Measurements from ENCODE around the gene MEIOSIN.

Gene MEIOSIN

DNA sequence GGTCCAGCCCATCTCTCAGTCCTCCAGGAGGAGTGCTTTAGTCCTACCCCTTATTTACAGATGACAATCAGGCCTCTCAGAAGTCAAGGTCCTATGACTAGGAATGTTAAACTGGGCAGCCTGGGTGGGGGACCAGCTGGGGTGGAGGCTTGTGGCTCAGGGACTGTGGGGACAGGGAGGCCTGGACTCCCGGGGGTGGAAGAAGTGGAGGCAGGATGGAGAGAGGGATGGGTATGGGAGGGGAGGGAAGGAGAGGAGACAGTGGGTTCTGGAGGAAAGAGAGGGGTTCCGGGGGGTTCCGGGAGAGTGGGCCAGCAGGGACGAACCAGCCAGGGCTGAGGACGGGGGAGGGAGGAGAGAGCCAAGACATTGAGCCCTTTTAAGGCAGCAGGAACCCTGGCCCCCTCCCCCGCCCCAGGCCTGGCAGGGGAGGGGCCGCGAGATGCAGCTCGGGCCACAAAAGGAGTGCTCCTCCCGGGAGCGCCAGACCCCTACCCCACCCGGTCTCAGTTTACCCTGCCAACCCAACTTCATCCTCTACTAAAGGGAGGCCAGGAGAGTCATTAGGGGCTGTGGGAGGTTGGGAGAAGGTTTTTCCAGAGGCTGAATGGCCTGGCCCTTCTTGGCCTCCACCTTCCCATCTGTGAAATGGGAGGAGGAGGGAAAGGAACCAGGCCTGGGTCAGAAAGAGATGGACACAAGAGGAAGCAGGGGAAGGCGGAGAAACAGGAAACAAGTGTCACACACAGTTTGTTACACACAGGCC lies 47.4 kb downstream of the MEIOSIN start:
- Histone ChIP-seq H3K36me3 (ENCODE audit: control insufficient read depth in 2 of 2, insufficient read depth in 2 of 2, low read length in 2 of 2) (peaks cover 12 to 14% of the 10 kb centered on the region in 2 donors), H3K9me3 (ENCODE audit: control insufficient read depth in 2 of 2, low read length in 2 of 2) (no peaks in the 10 kb centered on the region), H3K27me3 (ENCODE audit: control insufficient read depth in 2 of 2, insufficient read depth in 2 of 2, low read length in 2 of 2) (no peaks in the 10 kb centered on the region), H3K4me3 (ENCODE audit: low read length in 2 of 2) (peak overlapping the region in 1 of 2 donors; percentile 45), H3K4me1 (ENCODE audit: control insufficient read depth in 2 of 2, insufficient read depth in 2 of 2, low read length in 2 of 2) (peaks cover 17 to 22% of the 10 kb centered on the region in 2 donors), H3K9ac (ENCODE audit: low read depth in 1 of 2, low read length in 2 of 2) (no peak overlapping the region), H3K27ac (ENCODE audit: low read depth in 2 of 2, low read length in 2 of 2) (peak overlapping the region in 1 of 2 donors; percentile 48)

DNA sequence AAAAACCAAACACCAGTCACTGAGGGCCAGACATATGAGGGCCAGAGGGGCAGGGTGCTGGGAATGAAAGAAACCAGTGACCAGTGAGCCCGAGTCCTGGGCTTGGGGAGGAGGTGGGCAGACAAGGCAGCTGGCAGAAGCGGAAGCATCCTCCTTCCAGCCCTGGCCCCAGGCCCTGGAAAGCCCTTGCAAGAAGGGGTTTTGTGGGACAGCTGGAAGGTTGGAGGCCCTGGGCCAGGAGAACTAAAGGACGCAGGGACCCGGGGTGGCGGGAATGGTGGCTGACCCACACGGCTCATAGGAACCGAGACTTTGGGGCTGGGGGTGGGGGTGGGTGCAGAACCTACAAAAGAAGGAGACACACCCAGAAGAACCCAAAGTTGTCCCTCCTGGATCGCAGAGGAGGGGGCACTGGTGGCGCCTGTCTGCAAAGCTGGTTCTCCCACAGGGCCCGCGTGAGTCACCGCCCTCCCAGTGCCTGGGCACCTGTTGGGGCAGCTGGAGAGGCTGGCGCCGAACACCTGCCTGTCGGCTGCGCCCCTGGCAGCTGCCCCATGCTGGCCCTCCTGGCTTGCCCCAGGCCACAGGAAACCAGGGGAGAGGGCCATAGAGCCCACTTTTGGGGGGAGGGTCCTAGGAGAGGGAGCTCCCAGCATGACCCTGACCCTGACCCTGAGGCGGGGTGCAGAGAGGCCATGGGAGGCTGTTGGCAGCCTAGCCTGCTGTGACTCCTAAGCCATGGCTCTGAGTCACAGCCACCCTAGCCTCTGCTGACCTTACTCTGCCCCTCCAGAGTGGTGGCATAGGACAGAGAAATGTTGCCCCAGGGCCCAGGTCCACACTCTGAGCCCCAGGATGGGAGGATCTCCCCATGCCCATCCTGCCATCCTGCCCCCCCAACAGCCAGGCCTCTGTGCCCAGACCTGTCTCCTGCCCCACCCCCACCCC lies 48.2 kb downstream of the MEIOSIN start:
- peak overlapping the region in 1 of 2 donors; percentile 76 for H3K27ac ChIP-seq (ENCODE audit: low read depth in 2 of 2, low read length in 2 of 2)
- H3K36me3 ChIP-seq (ENCODE audit: control insufficient read depth in 2 of 2, insufficient read depth in 2 of 2, low read length in 2 of 2) = peaks cover 12 to 23% of the 10 kb centered on the region in 2 donors
- H3K27me3 ChIP-seq (ENCODE audit: control insufficient read depth in 2 of 2, insufficient read depth in 2 of 2, low read length in 2 of 2) = no peaks in the 10 kb centered on the region
- H3K4me1 ChIP-seq (ENCODE audit: control insufficient read depth in 2 of 2, insufficient read depth in 2 of 2, low read length in 2 of 2) = peaks cover 17 to 22% of the 10 kb centered on the region in 2 donors
- H3K4me3 ChIP-seq (ENCODE audit: low read length in 2 of 2) = peak overlapping the region; percentile 21 to 50
- H3K9ac ChIP-seq (ENCODE audit: low read depth in 1 of 2, low read length in 2 of 2) = peak overlapping the region in 1 of 2 donors; percentile 43
- H3K9me3 ChIP-seq (ENCODE audit: control insufficient read depth in 2 of 2, low read length in 2 of 2) = no peaks in the 10 kb centered on the region

- H3K4me3 ChIP-seq (ENCODE audit: low read length in 2 of 2) = peak within 1 kb of the TSS; percentile 44 to 50
- peak within 1 kb of the TSS; percentile 41 to 43 for H3K9ac ChIP-seq (ENCODE audit: low read depth in 1 of 2, low read length in 2 of 2)
- H3K36me3 ChIP-seq (ENCODE audit: control insufficient read depth in 2 of 2, insufficient read depth in 2 of 2, low read length in 2 of 2) = peaks cover 11 to 23% of the 10 kb centered on the region in 2 donors
Measured at GRCh38 chr19:45782162-45782691, 49.0 kb downstream of the MEIOSIN start, which contains the start of gene DMPK. TSS of gene DMPK (minus strand) at chr19:45782490. CDS start at chr19:45782352, 138 bp downstream.

DNA sequence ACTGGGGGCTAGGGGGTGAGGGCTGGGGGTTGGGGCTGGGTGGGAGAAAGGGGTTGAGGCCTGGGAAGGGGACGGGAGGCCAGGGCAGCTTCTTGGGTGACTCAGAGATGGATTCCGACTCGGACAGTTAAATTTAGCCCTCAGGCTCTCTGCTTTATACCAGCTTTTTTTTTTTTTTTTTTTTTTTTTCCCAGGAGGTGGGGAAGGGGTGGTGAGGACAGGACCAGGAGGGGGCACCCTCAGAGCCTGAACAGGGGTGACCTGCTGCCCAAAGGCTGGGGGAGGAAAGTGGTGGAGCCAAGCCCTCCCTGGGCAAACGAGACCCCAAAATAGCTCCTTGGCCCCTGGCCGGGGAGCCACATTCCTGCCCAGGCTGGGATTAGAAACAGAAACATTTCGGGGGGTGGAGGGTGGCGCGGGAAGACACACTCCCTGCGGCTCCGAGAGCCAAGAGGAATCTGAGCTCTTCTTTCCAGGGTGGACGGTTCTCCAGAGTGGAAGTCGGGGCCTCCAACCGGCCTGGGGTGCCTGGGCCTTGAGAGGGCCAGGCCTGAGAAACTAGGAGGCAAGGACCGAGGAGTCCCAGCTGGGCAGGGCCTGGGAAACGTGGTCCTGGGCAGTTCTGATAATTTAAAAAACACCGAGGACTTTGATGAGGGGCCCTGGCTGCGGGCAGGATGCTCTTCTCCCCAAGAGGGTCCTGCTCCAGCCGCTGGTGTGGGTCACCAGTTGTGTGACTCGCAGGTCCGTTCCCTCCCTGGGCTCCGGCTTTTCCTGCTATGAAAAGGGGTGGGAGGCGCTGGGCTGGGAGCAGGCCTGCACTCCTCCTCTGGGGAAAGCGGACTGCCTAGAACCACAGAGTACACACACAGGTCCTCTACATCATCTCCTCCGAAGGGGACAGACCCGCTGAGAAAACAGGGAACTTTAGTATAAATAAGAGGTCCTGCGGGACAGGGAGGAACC lies 49.9 kb downstream of the MEIOSIN start:
- no peaks in the 10 kb centered on the region for H3K9me3 ChIP-seq (ENCODE audit: control insufficient read depth in 2 of 2, low read length in 2 of 2)
- H3K36me3 ChIP-seq (ENCODE audit: control insufficient read depth in 2 of 2, insufficient read depth in 2 of 2, low read length in 2 of 2) = peaks cover 13 to 23% of the 10 kb centered on the region in 2 donors
- H3K4me1 ChIP-seq (ENCODE audit: control insufficient read depth in 2 of 2, insufficient read depth in 2 of 2, low read length in 2 of 2) = peaks cover 17 to 22% of the 10 kb centered on the region in 2 donors
- peak overlapping the region; percentile 39 to 41 for H3K9ac ChIP-seq (ENCODE audit: low read depth in 1 of 2, low read length in 2 of 2)
- peak overlapping the region in 1 of 2 donors; percentile 7 for H3K4me3 ChIP-seq (ENCODE audit: low read length in 2 of 2)
- H3K27me3 ChIP-seq (ENCODE audit: control insufficient read depth in 2 of 2, insufficient read depth in 2 of 2, low read length in 2 of 2) = no peaks in the 10 kb centered on the region
- peak overlapping the region; percentile 64 to 76 for H3K27ac ChIP-seq (ENCODE audit: low read depth in 2 of 2, low read length in 2 of 2)

More at GRCh38 chr19:45782162-45782691, 49.0 kb downstream of the MEIOSIN start, which contains the start of gene DMPK:
- H3K27ac ChIP-seq (ENCODE audit: low read depth in 2 of 2, low read length in 2 of 2) = peak within 1 kb of the TSS; percentile 64 to 76
- no peaks in the 10 kb centered on the region for H3K9me3 ChIP-seq (ENCODE audit: control insufficient read depth in 2 of 2, low read length in 2 of 2)
- H3K4me1 ChIP-seq (ENCODE audit: control insufficient read depth in 2 of 2, insufficient read depth in 2 of 2, low read length in 2 of 2) = peaks cover 17 to 22% of the 10 kb centered on the region in 2 donors
- no peaks in the 10 kb centered on the region for H3K27me3 ChIP-seq (ENCODE audit: control insufficient read depth in 2 of 2, insufficient read depth in 2 of 2, low read length in 2 of 2)

- Histone ChIP-seq H3K27me3 (ENCODE audit: control insufficient read depth in 2 of 2, insufficient read depth in 2 of 2, low read length in 2 of 2) (no peaks in the 10 kb centered on the region), H3K4me3 (ENCODE audit: low read length in 2 of 2) (no peak overlapping the region), H3K9ac (ENCODE audit: low read depth in 1 of 2, low read length in 2 of 2) (no peak overlapping the region), H3K27ac (ENCODE audit: low read depth in 2 of 2, low read length in 2 of 2) (peak overlapping the region; percentile 64 to 76), H3K4me1 (ENCODE audit: control insufficient read depth in 2 of 2, insufficient read depth in 2 of 2, low read length in 2 of 2) (peaks cover 13 to 17% of the 10 kb centered on the region in 2 donors), H3K36me3 (ENCODE audit: control insufficient read depth in 2 of 2, insufficient read depth in 2 of 2, low read length in 2 of 2) (peaks cover 23 to 28% of the 10 kb centered on the region in 2 donors), H3K9me3 (ENCODE audit: control insufficient read depth in 2 of 2, low read length in 2 of 2) (no peaks in the 10 kb centered on the region)
Measured at GRCh38 chr19:45784096-45784495, 50.9 kb downstream of the MEIOSIN start.

- Histone ChIP-seq H3K9ac (ENCODE audit: low read depth in 1 of 2, low read length in 2 of 2) (no peak overlapping the region), H3K9me3 (ENCODE audit: control insufficient read depth in 2 of 2, low read length in 2 of 2) (no peaks in the 10 kb centered on the region), H3K4me1 (ENCODE audit: control insufficient read depth in 2 of 2, insufficient read depth in 2 of 2, low read length in 2 of 2) (peaks cover 8 to 12% of the 10 kb centered on the region in 2 donors), H3K27ac (ENCODE audit: low read depth in 2 of 2, low read length in 2 of 2) (no peak overlapping the region), H3K36me3 (ENCODE audit: control insufficient read depth in 2 of 2, insufficient read depth in 2 of 2, low read length in 2 of 2) (peaks cover 27 to 28% of the 10 kb centered on the region in 2 donors), H3K27me3 (ENCODE audit: control insufficient read depth in 2 of 2, insufficient read depth in 2 of 2, low read length in 2 of 2) (no peaks in the 10 kb centered on the region), H3K4me3 (ENCODE audit: low read length in 2 of 2) (no peak overlapping the region)
Measured at GRCh38 chr19:45785097-45785496, 51.9 kb downstream of the MEIOSIN start.

GRCh38 chr19:45785781-45786532 lies 52.7 kb downstream of the MEIOSIN start:
- Histone ChIP-seq H3K9ac (ENCODE audit: low read depth in 1 of 2, low read length in 2 of 2) (no peak overlapping the region), H3K4me1 (ENCODE audit: control insufficient read depth in 2 of 2, insufficient read depth in 2 of 2, low read length in 2 of 2) (peaks cover 10% of the 10 kb centered on the region in 2 donors), H3K27me3 (ENCODE audit: control insufficient read depth in 2 of 2, insufficient read depth in 2 of 2, low read length in 2 of 2) (no peaks in the 10 kb centered on the region), H3K4me3 (ENCODE audit: low read length in 2 of 2) (no peak overlapping the region), H3K27ac (ENCODE audit: low read depth in 2 of 2, low read length in 2 of 2) (no peak overlapping the region), H3K9me3 (ENCODE audit: control insufficient read depth in 2 of 2, low read length in 2 of 2) (no peaks in the 10 kb centered on the region), H3K36me3 (ENCODE audit: control insufficient read depth in 2 of 2, insufficient read depth in 2 of 2, low read length in 2 of 2) (peaks cover 27 to 28% of the 10 kb centered on the region in 2 donors)

DNA sequence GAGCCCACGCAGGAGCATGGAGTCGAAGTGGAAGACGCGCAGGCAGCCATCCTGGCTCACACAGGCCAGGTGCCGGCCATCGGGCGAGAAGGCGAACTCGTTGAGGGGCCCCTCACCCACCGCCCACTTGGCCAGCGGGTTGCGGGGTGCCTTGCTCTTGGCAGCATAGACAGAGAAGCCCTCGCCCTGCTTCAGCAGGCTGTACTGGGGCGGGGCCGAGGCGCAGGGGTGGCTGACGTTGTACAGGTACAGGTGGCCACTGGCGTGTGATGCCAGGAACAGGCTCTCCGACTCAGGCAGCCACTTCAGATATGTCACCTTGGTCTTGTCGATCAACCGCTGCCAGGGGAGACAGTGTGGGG lies 53.3 kb downstream of the MEIOSIN start:
- Histone ChIP-seq H3K9me3 (ENCODE audit: control insufficient read depth in 2 of 2, low read length in 2 of 2) (no peaks in the 10 kb centered on the region), H3K27ac (ENCODE audit: low read depth in 2 of 2, low read length in 2 of 2) (no peak overlapping the region), H3K36me3 (ENCODE audit: control insufficient read depth in 2 of 2, insufficient read depth in 2 of 2, low read length in 2 of 2) (peaks cover 27 to 28% of the 10 kb centered on the region in 2 donors), H3K9ac (ENCODE audit: low read depth in 1 of 2, low read length in 2 of 2) (no peak overlapping the region), H3K4me1 (ENCODE audit: control insufficient read depth in 2 of 2, insufficient read depth in 2 of 2, low read length in 2 of 2) (peaks cover 11 to 13% of the 10 kb centered on the region in 2 donors), H3K27me3 (ENCODE audit: control insufficient read depth in 2 of 2, insufficient read depth in 2 of 2, low read length in 2 of 2) (no peaks in the 10 kb centered on the region), H3K4me3 (ENCODE audit: low read length in 2 of 2) (no peak overlapping the region)

Data from mucosa of rectum (tissue), 2 donors.